GM12878 (cell line): Measurements from ENCODE around the gene GPR87. TPM values are rescaled to one million over a fixed set of nuclear protein-coding genes. Genes with fewer than 3 reads are reported as not detected.

Experiments
- ATAC-seq: fragments of 200-7000 bp; cut with Tn5 transposase; 3 replicates; pipeline ENCODE4 v1.9.1; 2020; ENCODE audit warnings: mild to moderate bottlenecking, moderate library complexity
- BruUV-seq: library from RNA; stranded (reverse); fragments of 400-500 nt; replicated peaks from 2 replicates; lab custom pipeline; 2021; lab: Mats Ljungman, UMichigan
- CTCF ChIA-PET: fragments of 300-600 bp; sonication (Branson Sonifier 250); formaldehyde crosslinking; extraction: SDS; loops from one replicate; lab custom pipeline; 2021; ENCODE audit warnings: inconsistent platforms; lab: Yijun Ruan, JAX
- POLR2A ChIA-PET: fragments of 350-600 bp; formaldehyde crosslinking; extraction: SDS; loops from one replicate; lab custom pipeline; 2021; ENCODE audit warnings: inconsistent platforms; lab: Charles Lee
- RAD21 ChIA-PET: fragments of 300-600 bp; sonication (Branson Sonifier 250); formaldehyde crosslinking; loops from one replicate; lab custom pipeline; 2023; ENCODE audit warnings: antibody characterized with exemption; ENCODE audit not compliant: unreplicated experiment; lab: Charles Lee
- SMC1A ChIA-PET: fragments of 300-600 bp; sonication (Branson Sonifier 250); formaldehyde crosslinking; loops from one replicate; lab custom pipeline; 2023; ENCODE audit not compliant: unreplicated experiment, uncharacterized antibody; lab: Charles Lee
- DNase-seq: peaks from one replicate; pipeline ENCODE4 v3.0.0-alpha.2; 2011; ENCODE audit warnings: low read depth, low spot score
- FAIRE-seq: peaks from 3 replicates; lab custom pipeline; 2011; peaks lifted over from hg19 to GRCh38; lab: Jason Lieb, UNC
- H2AFZ ChIP-seq: 2 replicates; pipeline ENCODE4 v1.6.0; 2011; ENCODE audit warnings: low read depth, low read length, control low read depth; ENCODE audit not compliant: control insufficient read depth
- H3K27ac ChIP-seq: 2 replicates; pipeline ENCODE4 v1.5.1; 2011; ENCODE audit warnings: control low read depth; ENCODE audit not compliant: control insufficient read depth, insufficient read depth
- H3K27me3 ChIP-seq, 2 experiments: replicated peaks in 1 of 2; 2 replicates each; pipeline versions ENCODE4 v1.6.0 to v1.6.1; 2011; ENCODE audit warnings: low read length in 1 of 2; ENCODE audit not compliant: control insufficient read depth in 2 of 2, insufficient read depth in 2 of 2
- H3K36me3 ChIP-seq, 2 experiments: 2 replicates each; pipeline ENCODE4 v1.5.1; 2011; ENCODE audit warnings: low read length in 1 of 2; ENCODE audit not compliant: control insufficient read depth in 2 of 2, insufficient read depth in 2 of 2
- H3K4me1 ChIP-seq: 2 replicates; pipeline ENCODE4 v1.6.1; 2011; ENCODE audit warnings: mild to moderate bottlenecking, low read length, moderate library complexity, mixed read lengths; ENCODE audit not compliant: control insufficient read depth, insufficient read depth
- H3K4me2 ChIP-seq: 2 replicates; pipeline ENCODE4 v1.6.0; 2011; ENCODE audit warnings: control low read depth; ENCODE audit not compliant: control insufficient read depth, insufficient read depth
- H3K4me3 ChIP-seq: fragments of 200-600 bp; sonication (generic); 2 replicates; pipeline ENCODE4 v1.5.1; 2016
- H3K79me2 ChIP-seq: 2 replicates; pipeline ENCODE4 v1.6.0; 2011; ENCODE audit warnings: low read length; ENCODE audit not compliant: control insufficient read depth, insufficient read depth
- H3K9ac ChIP-seq: 2 replicates; pipeline ENCODE4 v1.8.0; 2011; ENCODE audit warnings: low read length, control low read depth, mixed read lengths; ENCODE audit not compliant: control insufficient read depth, insufficient read depth
- H3K9me3 ChIP-seq: replicated peaks from 3 replicates; pipeline ENCODE4 v1.5.1; 2011; ENCODE audit warnings: mild to moderate bottlenecking, low read length; ENCODE audit not compliant: control insufficient read depth, insufficient read depth
- H4K20me1 ChIP-seq: 2 replicates; pipeline ENCODE4 v1.6.0; 2011; ENCODE audit not compliant: control insufficient read depth, insufficient read depth
- BMI1 ChIP-seq: fragments of 450-650 bp; IDR thresholded peaks from 2 replicates; pipeline ENCODE4 v1.6.1; 2016; ENCODE audit warnings: mild to moderate bottlenecking, moderate library complexity, borderline replicate concordance
- CREB1 ChIP-seq: IDR thresholded peaks from 2 replicates; pipeline ENCODE4 v1.6.1; 2012; ENCODE audit warnings: low read depth, mild to moderate bottlenecking, inconsistent platforms
- MEF2B ChIP-seq: fragments of 450-650 bp; IDR thresholded peaks from 2 replicates; pipeline ENCODE4 v1.6.1; 2018; ENCODE audit warnings: mild to moderate bottlenecking, moderate library complexity; ENCODE audit not compliant: partially characterized antibody, poor library complexity, severe bottlenecking
- NR2C2 ChIP-seq: IDR thresholded peaks from 2 replicates; pipeline ENCODE4 v1.6.1; 2011; ENCODE audit warnings: borderline replicate concordance, low read depth; ENCODE audit not compliant: control insufficient read depth, insufficient read length
- PRDM15 ChIP-seq: fragments of 450-650 bp; formaldehyde crosslinking; IDR thresholded peaks from 2 replicates; pipeline ENCODE4 v1.4.0; 2020; ENCODE audit warnings: mild to moderate bottlenecking, moderate library complexity
- STAT1 ChIP-seq: fragments of 450-650 bp; conservative IDR thresholded peaks from 2 replicates; pipeline ENCODE4 v1.6.1; 2014; ENCODE audit warnings: antibody characterized with exemption, mild to moderate bottlenecking
- WGBS: methylation state at CpG from one replicate; pipeline ENCODE4 v1.1.6; 2016; ENCODE audit warnings: low lambda C conversion rate; ENCODE audit not compliant: insufficient replicate concordance, insufficient coverage; ENCODE audit errors: missing lambda C conversion rate; 5-methylcytosine and 5-hydroxymethylcytosine counted together
- in situ Hi-C: fragments of 300-500 bp; cut with MboI; formaldehyde crosslinking; loops from 9 replicates; pipeline ENCODE4 v1.14.3; 2018; ENCODE audit warnings: mixed read lengths
- intact Hi-C: fragments of 100-400 bp; cut with micrococcal nuclease; formaldehyde crosslinking; loops from one replicate; pipeline ENCODE4 v1.14.2; 2022; ENCODE audit not compliant: unreplicated experiment
- polyA plus RNA-seq, 11 experiments: library from polyadenylated mRNA; depleted of rRNA in 4 of 11; unstranded in 6 of 11; stranded (reverse) in 5 of 11; fragments of >200 nt; fragmentation: Nextera tagmentation in 4 of 11; fragmentation: Illumina TruSeq in 1 of 11; extraction: Ambion mirVana in 4 of 11; extraction: Trizol in 1 of 11; gene quantifications; 1 replicate in 1 of 11; 2 replicates in 10 of 11; pipeline versions ENCODE4 v1.2.1 to v1.2.3, GENCODE V29; 2011 to 2016; ENCODE audit warnings: inconsistent platforms in 2 of 11, missing spikeins in 2 of 11, low read depth in 1 of 11
- total RNA-seq, 4 experiments: library from RNA; depleted of rRNA in 3 of 4; stranded (reverse); fragments of >200 nt in 3 of 4; fragmentation: Illumina TruSeq in 1 of 4; extraction: Trizol in 1 of 4; gene quantifications; 2 replicates each; pipeline versions ENCODE4 v1.2.1 to v1.2.3, GENCODE V29; 2013 to 2021
- TF ChIP-seq, protein P1 (sequence below): fragments of 450-650 bp; IDR thresholded peaks from 2 replicates; pipeline ENCODE4 v1.6.1; 2014; ENCODE audit warnings: mild to moderate bottlenecking

The GPR87 gene
- total and polyA plus RNA-seq, 10 of the 15 experiments (the other 5 are each of a cell fraction or from before 2014, with no cell fraction given), result 0.06 to 0.27 (median 0.16) TPM; not detected in 5

GRCh38 chr3:151315136-151315535 is 1.5 kb downstream of the GPR87 start:
- no peaks in the 10 kb centered on the region; a peak in 1 of 4 replicates for H3K27me3 ChIP-seq
- no peak for TF ChIP-seq CREB1
- no peak for TF ChIP-seq MEF2B
- TF ChIP-seq, protein P1, sequence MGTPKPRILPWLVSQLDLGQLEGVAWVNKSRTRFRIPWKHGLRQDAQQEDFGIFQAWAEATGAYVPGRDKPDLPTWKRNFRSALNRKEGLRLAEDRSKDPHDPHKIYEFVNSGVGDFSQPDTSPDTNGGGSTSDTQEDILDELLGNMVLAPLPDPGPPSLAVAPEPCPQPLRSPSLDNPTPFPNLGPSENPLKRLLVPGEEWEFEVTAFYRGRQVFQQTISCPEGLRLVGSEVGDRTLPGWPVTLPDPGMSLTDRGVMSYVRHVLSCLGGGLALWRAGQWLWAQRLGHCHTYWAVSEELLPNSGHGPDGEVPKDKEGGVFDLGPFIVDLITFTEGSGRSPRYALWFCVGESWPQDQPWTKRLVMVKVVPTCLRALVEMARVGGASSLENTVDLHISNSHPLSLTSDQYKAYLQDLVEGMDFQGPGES, result no peak
- TF ChIP-seq STAT1, result no peak
- no peak for TF ChIP-seq NR2C2
- TF ChIP-seq PRDM15, result no peak
- TF ChIP-seq BMI1, result no peak
- H3K4me2 ChIP-seq, result no peak overlapping the region
- no peaks in the 10 kb centered on the region for H4K20me1 ChIP-seq
- no peaks in the 10 kb centered on the region for H3K9me3 ChIP-seq
- no peak overlapping the region for H2AFZ ChIP-seq
- ChIA-PET POLR2A (no interaction called here), RAD21 (no interaction called here), CTCF (no interaction called here), SMC1A (no interaction called here)
- FAIRE-seq (peak; percentile 41), DNase-seq (no peak), ATAC-seq (no peak)
- no peaks in the 10 kb centered on the region for H3K36me3 ChIP-seq
- H3K27ac ChIP-seq, result no peak overlapping the region
- in situ Hi-C loops (no loop called here), intact Hi-C loops (no loop called here)
- no peaks in the 10 kb centered on the region for H3K4me1 ChIP-seq
- 52% methylated on average over 2 of the region's 2 CpGs for WGBS
- no peaks in the 10 kb centered on the region for H3K79me2 ChIP-seq
- H3K9ac ChIP-seq, result no peak overlapping the region
- H3K4me3 ChIP-seq, result no peak overlapping the region
- no TSS peak for BruUV-seq
